ENCODE measurements around the gene TLX3. TPM values are rescaled to one million over a fixed set of nuclear protein-coding genes. Genes with fewer than 3 reads are reported as not detected.
"Not testable (repeated sequence)": the region's sequence is repeated elsewhere in the genome, so short reads cannot be mapped to it uniquely, and the experiment has no call there.

TLX3 gene
- total and polyA plus RNA-seq, 4 donors: not detected

- H3K27ac ChIP-seq (ENCODE audit: low read depth in 1 of 2, low read length in 2 of 2); ATAC-seq (ENCODE audit: low FRiP score); H3K9me3 ChIP-seq (ENCODE audit: control insufficient read depth, low read length); H3K36me3 ChIP-seq (ENCODE audit: control insufficient read depth in 1 of 2, insufficient read depth in 2 of 2, low read length in 1 of 2); H3K4me3 ChIP-seq (ENCODE audit: low read length in 2 of 2); H3K27me3 ChIP-seq (ENCODE audit: control insufficient read depth in 1 of 2, insufficient read depth in 2 of 2, low read length in 1 of 2); H3K4me1 ChIP-seq (ENCODE audit: control insufficient read depth in 1 of 2, insufficient read depth in 2 of 2, low read length in 2 of 2); DNase-seq; intact Hi-C loops (cut with DNase I): not testable (repeated sequence)
- 97 to 98% methylated on average over 6 of the region's 6 CpGs for WGBS, 2 donors
These were observed 11.1 kb upstream of the TLX3 start for GRCh38 chr5:171297941-171298340.

DNA sequence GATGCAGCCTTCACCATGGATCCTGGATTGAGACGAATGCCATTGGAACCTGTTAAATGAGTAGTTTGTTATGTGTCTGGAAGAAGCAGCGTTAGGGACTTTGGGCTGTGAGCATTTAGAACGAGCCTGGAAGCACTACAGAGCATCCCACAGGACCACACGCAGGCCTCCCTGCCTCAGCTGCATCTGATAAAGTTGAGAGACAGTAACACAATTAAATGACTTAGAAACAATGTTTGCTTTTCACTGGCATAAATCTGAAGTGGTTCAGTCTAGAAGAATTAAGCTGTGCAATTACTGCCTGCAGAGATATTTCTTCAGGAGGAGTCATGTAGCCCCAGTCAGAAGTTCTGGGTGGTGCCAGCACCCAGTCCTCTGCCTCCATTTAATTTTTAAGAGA is 9.8 kb upstream of the TLX3 start:
- H3K4me3 ChIP-seq (ENCODE audit: low read length in 2 of 2): no peak overlapping the region
- no peaks in the 10 kb centered on the region for H3K36me3 ChIP-seq (ENCODE audit: control insufficient read depth in 1 of 2, insufficient read depth in 2 of 2, low read length in 1 of 2)
- H3K9me3 ChIP-seq (ENCODE audit: control insufficient read depth, low read length): no peaks in the 10 kb centered on the region
- no peaks in the 10 kb centered on the region for H3K4me1 ChIP-seq (ENCODE audit: control insufficient read depth in 1 of 2, insufficient read depth in 2 of 2, low read length in 2 of 2)
- H3K27ac ChIP-seq (ENCODE audit: low read depth in 1 of 2, low read length in 2 of 2): no peak overlapping the region
- ATAC-seq (ENCODE audit: low FRiP score) (no peak), DNase-seq (no peak)
- 94% methylated on average over 4 of the region's 4 CpGs for WGBS, 2 donors
- peaks cover 0 to 1% of the 10 kb centered on the region in 2 donors for H3K27me3 ChIP-seq (ENCODE audit: control insufficient read depth in 1 of 2, insufficient read depth in 2 of 2, low read length in 1 of 2)
- intact Hi-C loops (cut with DNase I): no loop called here

- Histone ChIP-seq H3K36me3 (ENCODE audit: control insufficient read depth in 1 of 2, insufficient read depth in 2 of 2, low read length in 1 of 2) (no peaks in the 10 kb centered on the region), H3K4me1 (ENCODE audit: control insufficient read depth in 1 of 2, insufficient read depth in 2 of 2, low read length in 2 of 2) (no peaks in the 10 kb centered on the region), H3K27me3 (ENCODE audit: control insufficient read depth in 1 of 2, insufficient read depth in 2 of 2, low read length in 1 of 2) (peaks cover 0 to 1% of the 10 kb centered on the region in 2 donors), H3K4me3 (ENCODE audit: low read length in 2 of 2) (no peak overlapping the region), H3K27ac (ENCODE audit: low read depth in 1 of 2, low read length in 2 of 2) (no peak overlapping the region), H3K9me3 (ENCODE audit: control insufficient read depth, low read length) (no peaks in the 10 kb centered on the region)
- DNase-seq (no peak), ATAC-seq (ENCODE audit: low FRiP score) (no peak)
- 92 to 98% methylated on average over 2 of the region's 2 CpGs for WGBS, 2 donors
- intact Hi-C loops (cut with DNase I): no loop called here
These were observed 9.2 kb upstream of the TLX3 start for GRCh38 chr5:171299851-171300250.

DNA sequence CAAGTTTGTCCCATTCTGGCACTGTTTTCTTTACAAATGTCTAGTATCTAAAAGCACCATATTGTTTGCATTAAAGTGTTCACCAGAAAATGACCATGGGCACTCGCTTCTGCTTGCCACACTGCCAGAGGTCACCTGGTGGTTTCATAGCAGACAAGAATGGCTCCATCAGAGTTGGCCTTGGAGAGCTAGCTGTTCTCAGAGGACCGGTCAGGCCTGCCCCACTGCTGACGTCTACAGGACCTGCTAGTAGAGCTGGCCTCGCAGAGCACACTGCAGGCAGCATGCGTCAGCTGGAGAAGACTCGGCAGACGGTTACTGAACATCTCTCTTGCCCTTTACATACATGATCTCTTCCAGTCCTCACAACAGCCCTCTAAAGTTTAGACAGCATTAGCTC is 8.7 kb upstream of the TLX3 start:
- DNase-seq (no peak), ATAC-seq (ENCODE audit: low FRiP score) (no peak)
- H3K27me3 ChIP-seq (ENCODE audit: control insufficient read depth in 1 of 2, insufficient read depth in 2 of 2, low read length in 1 of 2): peaks cover 0 to 1% of the 10 kb centered on the region in 2 donors
- no peaks in the 10 kb centered on the region for H3K36me3 ChIP-seq (ENCODE audit: control insufficient read depth in 1 of 2, insufficient read depth in 2 of 2, low read length in 1 of 2)
- no peaks in the 10 kb centered on the region for H3K9me3 ChIP-seq (ENCODE audit: control insufficient read depth, low read length)
- no peaks in the 10 kb centered on the region for H3K4me1 ChIP-seq (ENCODE audit: control insufficient read depth in 1 of 2, insufficient read depth in 2 of 2, low read length in 2 of 2)
- H3K4me3 ChIP-seq (ENCODE audit: low read length in 2 of 2): no peak overlapping the region
- no peak overlapping the region for H3K27ac ChIP-seq (ENCODE audit: low read depth in 1 of 2, low read length in 2 of 2)
- WGBS, 2 donors: 96 to 97% methylated on average over 7 of the region's 7 CpGs
- intact Hi-C loops (cut with DNase I): no loop called here

- Histone ChIP-seq H3K4me1 (ENCODE audit: control insufficient read depth in 1 of 2, insufficient read depth in 2 of 2, low read length in 2 of 2) (no peaks in the 10 kb centered on the region), H3K4me3 (ENCODE audit: low read length in 2 of 2) (no peak overlapping the region), H3K27me3 (ENCODE audit: control insufficient read depth in 1 of 2, insufficient read depth in 2 of 2, low read length in 1 of 2) (peaks cover 0 to 1% of the 10 kb centered on the region in 2 donors), H3K36me3 (ENCODE audit: control insufficient read depth in 1 of 2, insufficient read depth in 2 of 2, low read length in 1 of 2) (no peaks in the 10 kb centered on the region), H3K9me3 (ENCODE audit: control insufficient read depth, low read length) (no peaks in the 10 kb centered on the region), H3K27ac (ENCODE audit: low read depth in 1 of 2, low read length in 2 of 2) (no peak overlapping the region)
- 52 to 58% methylated on average over 6 of the region's 6 CpGs for WGBS, 2 donors
- ATAC-seq (ENCODE audit: low FRiP score) (no peak), DNase-seq (no peak)
- intact Hi-C loops (cut with DNase I): no loop called here
These were observed 2.9 kb upstream of the TLX3 start for GRCh38 chr5:171306166-171306565.

- H3K27me3 ChIP-seq (ENCODE audit: control insufficient read depth in 1 of 2, insufficient read depth in 2 of 2, low read length in 1 of 2): peaks cover 0 to 1% of the 10 kb centered on the region in 2 donors
- intact Hi-C loops (cut with DNase I): no loop called here
These were observed 2.1 kb upstream of the TLX3 start for GRCh38 chr5:171306781-171307591.

DNA sequence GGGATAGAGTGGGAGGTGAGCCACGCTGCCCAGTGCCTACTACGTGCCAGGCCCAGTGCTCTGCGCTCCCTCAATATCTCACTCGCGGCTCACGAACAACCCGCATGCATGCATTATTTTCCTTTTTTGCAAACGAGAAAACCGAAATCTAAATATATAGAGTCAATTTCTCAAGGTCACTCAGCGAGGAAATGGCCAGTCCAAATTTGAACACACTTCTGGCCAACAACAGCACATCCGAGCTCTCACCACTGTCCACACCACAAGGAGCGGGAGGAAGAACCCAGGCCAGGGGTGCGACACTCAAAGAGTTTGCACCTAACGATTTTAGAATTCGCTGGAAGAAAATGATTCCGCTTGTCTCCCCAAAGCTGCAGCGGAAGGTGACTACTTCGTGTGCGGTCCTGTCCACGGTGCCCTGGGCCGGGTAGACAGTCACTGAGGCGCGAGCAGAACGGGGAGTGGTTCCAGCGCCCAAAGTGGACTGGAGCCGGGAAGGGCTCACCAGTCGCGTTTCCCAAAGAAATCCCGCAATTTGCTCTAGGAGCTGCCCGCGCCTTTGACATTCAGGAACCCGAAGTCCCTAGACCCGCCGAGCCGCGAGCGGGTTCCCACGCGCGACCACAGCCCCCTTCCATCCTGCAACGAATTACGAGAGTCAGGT is 1.1 kb upstream of the TLX3 start:
- Histone ChIP-seq H3K27me3 (ENCODE audit: control insufficient read depth in 1 of 2, insufficient read depth in 2 of 2, low read length in 1 of 2) (peaks cover 0 to 3% of the 10 kb centered on the region in 2 donors), H3K4me1 (ENCODE audit: control insufficient read depth in 1 of 2, insufficient read depth in 2 of 2, low read length in 2 of 2) (no peaks in the 10 kb centered on the region), H3K4me3 (ENCODE audit: low read length in 2 of 2) (no peak overlapping the region), H3K36me3 (ENCODE audit: control insufficient read depth in 1 of 2, insufficient read depth in 2 of 2, low read length in 1 of 2) (no peaks in the 10 kb centered on the region), H3K27ac (ENCODE audit: low read depth in 1 of 2, low read length in 2 of 2) (no peak overlapping the region), H3K9me3 (ENCODE audit: control insufficient read depth, low read length) (no peaks in the 10 kb centered on the region)
- no peak for DNase-seq
- ATAC-seq (ENCODE audit: low FRiP score): no peak
- intact Hi-C loops (cut with DNase I): no loop called here
- 40 to 43% methylated on average over 42 of the region's 42 CpGs for WGBS, 2 donors

More at GRCh38 chr5:171306781-171307591, 2.1 kb upstream of the TLX3 start:
- Histone ChIP-seq H3K36me3 (ENCODE audit: control insufficient read depth in 1 of 2, insufficient read depth in 2 of 2, low read length in 1 of 2) (no peaks in the 10 kb centered on the region), H3K4me3 (ENCODE audit: low read length in 2 of 2) (no peak overlapping the region), H3K4me1 (ENCODE audit: control insufficient read depth in 1 of 2, insufficient read depth in 2 of 2, low read length in 2 of 2) (no peaks in the 10 kb centered on the region), H3K9me3 (ENCODE audit: control insufficient read depth, low read length) (no peaks in the 10 kb centered on the region), H3K27ac (ENCODE audit: low read depth in 1 of 2, low read length in 2 of 2) (no peak overlapping the region)
- 63 to 64% methylated on average over 9 to 10 of the region's 10 CpGs for WGBS, 2 donors
- no peak for DNase-seq
- no peak for ATAC-seq (ENCODE audit: low FRiP score)

GRCh38 chr5:171309276-171310211 is 496 bp downstream of the TLX3 start:
- H3K4me1 ChIP-seq (ENCODE audit: control insufficient read depth in 1 of 2, insufficient read depth in 2 of 2, low read length in 2 of 2): no peaks in the 10 kb centered on the region
- WGBS, 2 donors: 4 to 6% methylated on average over 95 to 106 of the region's 106 CpGs
- H3K36me3 ChIP-seq (ENCODE audit: control insufficient read depth in 1 of 2, insufficient read depth in 2 of 2, low read length in 1 of 2): no peaks in the 10 kb centered on the region
- DNase-seq: no peak
- peaks cover 0 to 2% of the 10 kb centered on the region in 2 donors for H3K27me3 ChIP-seq (ENCODE audit: control insufficient read depth in 1 of 2, insufficient read depth in 2 of 2, low read length in 1 of 2)
- no peak for ATAC-seq (ENCODE audit: low FRiP score)
- no peak overlapping the region for H3K27ac ChIP-seq (ENCODE audit: low read depth in 1 of 2, low read length in 2 of 2)
- no peaks in the 10 kb centered on the region for H3K9me3 ChIP-seq (ENCODE audit: control insufficient read depth, low read length)
- intact Hi-C loops (cut with DNase I): no loop called here
- no peak overlapping the region for H3K4me3 ChIP-seq (ENCODE audit: low read length in 2 of 2)

Data from aorta (tissue), 5 donors.